Measurements from ENCODE around the gene CECR2.

The CECR2 gene

DNA sequence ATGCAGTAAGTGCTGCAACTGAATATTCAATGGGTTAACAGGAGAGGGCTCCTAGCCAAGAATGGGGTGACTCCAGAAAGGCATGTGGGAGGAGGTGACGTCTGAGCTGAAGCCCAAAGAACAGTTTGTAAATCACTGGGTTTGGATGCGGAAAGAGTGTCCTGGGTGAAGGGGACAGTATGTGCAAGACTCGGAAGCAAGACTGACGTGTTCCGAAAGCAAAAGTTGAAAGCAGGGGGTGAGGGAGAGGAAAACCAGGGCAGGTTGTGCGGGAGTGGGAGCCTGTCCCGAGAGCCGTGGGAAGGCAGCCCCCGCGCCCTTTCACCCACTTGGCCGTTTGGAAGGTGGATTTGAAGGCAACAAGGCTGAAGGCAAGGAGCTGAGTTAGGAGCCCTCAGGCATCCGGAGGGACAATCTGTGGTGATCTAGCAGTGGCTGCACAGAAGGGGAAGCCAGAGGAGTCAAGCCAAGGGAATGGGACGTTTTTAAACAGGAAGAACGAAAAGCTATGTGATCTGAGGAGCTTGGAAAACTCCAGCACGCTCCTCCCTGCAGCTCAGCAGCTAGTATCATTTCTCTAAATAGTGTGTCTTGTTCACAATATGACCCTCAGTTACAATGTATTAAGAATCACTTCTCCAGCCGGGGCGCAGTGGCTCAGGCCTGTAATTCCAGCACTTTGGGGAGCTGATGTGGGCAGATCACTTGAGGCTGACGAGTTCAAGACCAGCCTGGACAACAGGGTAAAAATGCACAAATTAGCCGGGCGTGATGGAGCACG is 201.8 kb downstream of the CECR2 start:
- no peak for DNase-seq (ENCODE audit: low spot score)

DNA sequence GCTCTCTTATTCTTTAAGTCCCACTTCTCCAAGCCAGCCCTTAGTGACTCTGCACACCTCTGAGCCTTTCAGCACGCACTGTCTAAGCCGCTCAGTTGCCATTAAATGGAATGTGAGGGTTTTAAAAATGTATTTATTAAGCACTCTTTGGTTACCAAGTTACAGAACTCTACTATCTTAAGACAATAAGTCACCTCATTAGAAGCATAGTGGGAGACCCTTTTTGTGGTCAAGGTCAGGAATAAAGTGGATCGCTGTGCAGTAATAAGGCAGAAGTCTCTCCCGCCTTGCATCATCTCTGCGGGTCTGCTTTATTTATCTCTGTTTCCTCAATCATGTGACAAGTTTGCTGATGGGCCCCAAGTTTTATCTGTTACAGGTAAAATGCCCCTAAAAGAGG is 205.9 kb downstream of the CECR2 start:
- no peak for DNase-seq (ENCODE audit: low spot score)

DNA sequence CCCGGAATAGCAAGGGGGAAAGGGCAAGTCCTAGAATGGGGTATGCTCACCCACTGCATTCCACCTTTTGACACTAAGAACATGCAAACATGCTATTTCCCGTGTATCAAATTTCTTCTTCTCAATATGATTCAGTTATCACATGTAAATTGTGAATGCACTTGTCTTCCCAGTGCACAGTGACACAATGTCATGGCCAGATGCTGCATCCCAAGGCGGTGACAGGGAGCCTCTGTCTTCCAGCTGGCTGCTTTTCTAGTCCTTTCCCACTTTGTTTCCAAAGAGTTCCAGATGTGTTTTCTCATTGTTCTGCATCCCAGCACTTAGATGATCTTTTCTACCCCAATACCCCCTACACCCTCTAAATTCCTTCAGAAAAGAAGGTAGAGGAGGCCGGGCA is 206.4 kb downstream of the CECR2 start:
- no peak for DNase-seq (ENCODE audit: low spot score)

DNA sequence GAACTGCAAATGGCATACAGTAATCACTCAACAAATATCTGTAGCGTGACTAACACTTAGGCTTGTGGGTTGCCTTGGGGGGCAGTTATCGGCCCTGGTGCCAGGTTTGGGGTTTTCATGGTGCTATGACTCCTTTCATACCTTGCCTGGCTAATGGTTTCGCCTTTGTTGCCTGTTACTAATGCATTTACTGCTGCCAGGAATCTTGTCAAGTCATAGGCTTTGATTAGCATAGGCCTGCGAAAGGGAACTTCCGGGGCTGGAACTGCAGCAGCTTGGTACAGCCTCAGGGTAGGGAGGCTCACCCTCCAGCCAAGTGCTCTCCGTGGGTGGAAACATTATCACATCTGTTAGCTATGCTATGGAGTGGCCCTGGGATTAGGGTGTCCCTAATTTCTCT is 207.2 kb downstream of the CECR2 start:
- no peak for DNase-seq (ENCODE audit: low spot score)

DNA sequence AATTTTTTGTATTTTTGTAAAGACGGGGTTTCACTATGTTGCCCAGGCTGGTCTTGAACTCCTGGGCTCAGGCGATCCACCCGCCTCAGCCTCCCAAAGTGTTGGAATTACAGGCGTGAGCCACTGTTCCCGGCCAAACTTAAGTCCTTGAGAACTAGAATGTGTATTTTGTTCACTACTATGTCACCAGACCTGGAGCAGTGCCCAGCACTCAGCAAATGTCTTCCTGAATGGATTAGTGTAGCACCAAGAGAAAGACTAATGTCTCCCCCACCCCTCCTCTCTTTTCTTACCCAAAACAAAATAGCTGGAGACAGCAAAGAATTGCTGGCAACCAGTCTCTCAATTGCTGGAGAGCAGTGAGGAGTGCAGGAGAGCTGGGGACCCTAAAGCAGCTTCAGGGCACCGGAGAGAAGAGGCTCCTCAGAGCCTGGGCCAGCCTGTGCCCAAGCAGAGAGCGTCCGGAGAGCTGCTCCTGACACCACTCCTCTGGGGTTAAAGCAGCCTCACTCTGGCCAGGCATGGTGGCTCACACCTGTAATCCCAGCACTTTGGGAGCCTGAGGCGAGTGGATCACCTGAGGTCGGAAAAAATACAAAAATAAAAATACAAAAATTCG is 209.0 kb downstream of the CECR2 start:
- no peak for DNase-seq (ENCODE audit: low spot score)

DNA sequence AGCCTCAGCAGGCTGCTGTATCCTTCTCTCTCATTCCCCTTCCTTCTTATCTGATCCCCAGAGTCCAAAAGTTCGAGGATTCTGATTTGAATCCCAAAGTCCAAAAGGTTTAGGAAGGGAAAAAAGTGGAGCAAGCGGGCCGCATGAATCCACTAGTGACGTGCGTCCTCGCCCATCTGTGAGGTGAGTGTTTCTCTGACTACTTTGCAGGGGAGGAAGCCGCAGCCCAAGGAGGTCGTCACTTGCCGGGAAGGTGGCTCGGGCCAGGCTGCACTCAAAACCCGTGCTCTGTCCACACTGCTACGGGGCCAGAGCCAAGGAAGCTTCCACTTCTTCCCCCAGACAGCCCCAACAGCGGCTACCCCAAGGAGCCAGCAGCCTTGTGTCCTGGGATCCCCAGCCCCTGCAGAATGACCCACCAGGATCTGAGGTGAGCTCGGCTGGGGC is 210.3 kb downstream of the CECR2 start:
- DNase-seq (ENCODE audit: low spot score) = no peak

DNA sequence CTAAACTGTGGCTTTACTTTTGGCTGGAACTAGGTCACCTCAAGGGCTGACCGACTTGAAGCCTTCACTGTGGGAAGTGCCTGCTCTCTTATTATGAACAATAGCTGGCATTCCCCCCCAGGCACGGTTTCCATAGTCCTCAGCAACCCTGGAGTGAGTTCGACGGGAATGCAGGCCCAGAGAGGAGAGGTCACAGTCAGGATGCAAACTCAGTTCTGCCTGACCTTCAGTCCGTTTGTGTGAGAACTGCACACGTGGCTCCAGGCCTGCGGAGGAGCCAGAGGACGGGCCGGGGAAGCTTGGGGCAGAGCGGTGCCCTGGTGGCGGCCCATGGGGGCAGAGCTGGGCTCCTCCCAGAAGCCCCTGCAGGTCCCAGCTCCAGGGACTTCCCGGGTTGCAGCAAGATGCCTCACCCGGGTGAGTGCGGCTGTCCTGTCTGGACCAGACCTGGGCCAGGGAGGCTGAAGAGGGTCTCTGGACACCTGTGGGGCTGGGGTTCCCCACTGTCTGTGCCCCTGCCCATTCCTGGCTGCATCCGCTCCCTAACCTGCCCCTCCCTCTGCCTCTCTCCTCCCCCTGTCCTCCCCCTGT is 211.3 kb downstream of the CECR2 start:
- DNase-seq (ENCODE audit: low spot score) = no peak

DNA sequence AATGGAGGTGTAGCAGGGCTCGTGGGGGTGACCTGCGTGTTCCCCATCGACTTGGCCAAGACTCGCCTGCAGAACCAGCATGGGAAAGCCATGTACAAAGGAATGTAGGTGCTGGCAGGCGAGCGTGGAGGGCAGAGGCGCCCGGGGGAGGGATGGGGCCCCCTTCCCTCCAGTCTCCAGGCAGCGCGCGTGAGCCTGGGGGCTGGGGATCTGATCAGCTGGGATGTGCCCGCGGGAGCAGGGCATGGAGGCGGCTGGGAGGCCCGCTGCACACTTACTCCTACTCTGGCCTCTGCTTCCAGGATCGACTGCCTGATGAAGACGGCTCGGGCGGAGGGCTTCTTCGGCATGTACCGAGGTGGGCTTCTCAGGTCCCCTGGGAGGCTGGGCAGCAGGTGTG is 211.8 kb downstream of the CECR2 start:
- no peak for DNase-seq (ENCODE audit: low spot score)

DNA sequence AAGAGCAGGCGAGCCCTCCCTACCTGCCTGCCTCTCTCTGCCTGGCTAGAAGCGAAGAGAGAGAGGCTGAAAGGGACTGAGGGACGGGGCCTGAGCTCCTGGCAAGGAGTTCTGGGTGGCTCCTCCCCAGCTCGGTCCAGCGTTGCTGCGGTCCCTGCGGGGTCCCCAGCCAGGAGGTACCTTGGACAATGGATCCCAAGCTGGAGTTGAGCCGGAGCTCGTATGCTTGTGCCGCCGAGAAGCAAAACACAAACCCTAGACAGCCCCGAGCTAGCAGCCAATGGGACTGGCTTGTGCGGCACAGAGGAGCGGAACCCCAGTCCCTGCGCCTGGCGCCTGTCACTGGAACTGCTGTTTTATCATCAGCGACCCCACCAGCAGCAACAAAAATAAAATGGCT is 212.4 kb downstream of the CECR2 start:
- DNase-seq (ENCODE audit: low spot score) = no peak

DNA sequence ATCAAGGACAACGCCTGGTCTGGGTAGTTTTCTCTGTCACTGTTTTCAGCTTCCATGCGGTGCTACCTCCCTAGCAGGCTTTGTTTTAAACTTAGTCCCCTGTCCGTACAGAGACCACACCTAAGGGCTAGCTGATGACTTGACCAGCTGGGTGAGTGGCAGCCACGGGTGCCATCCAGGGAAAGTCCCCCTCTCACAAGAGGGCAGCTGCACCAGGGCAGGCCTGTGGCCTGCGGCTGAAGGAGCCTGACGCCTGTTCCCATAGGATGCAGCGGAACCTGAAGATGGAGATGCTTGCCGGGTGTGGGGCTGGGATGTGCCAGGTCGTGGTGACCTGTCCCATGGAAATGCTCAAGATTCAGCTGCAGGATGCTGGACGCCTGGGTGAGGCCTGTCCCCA is 213.9 kb downstream of the CECR2 start:
- no peak for DNase-seq (ENCODE audit: low spot score)

DNA sequence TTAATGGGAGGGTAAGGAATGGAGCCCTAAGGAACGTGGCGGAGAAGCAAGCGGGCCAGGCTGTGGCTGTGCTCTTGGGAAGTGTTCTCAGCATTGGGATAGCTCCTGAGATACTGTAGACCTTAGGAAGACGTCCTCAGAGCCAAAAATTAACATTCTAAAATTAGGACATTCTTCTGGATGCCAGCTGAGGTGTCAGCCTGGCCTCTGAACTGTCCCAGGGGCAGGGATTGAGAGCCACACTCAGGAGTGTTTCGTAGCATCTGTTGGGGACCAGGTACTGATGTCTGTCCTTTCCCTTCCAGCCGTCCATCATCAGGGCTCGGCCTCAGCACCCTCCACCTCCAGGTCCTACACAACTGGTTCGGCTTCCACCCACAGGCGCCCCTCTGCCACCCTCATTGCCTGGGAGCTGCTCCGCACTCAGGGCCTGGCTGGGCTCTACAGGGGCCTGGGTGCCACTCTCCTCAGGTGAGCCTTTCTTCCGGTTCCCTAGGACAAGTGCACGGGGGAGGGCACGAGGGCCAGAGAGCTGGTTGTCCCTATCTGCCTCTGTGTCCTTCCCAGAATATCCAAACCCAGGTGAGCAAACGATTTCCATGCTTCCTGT is 217.7 kb downstream of the CECR2 start:
- no peak for DNase-seq (ENCODE audit: low spot score)

DNA sequence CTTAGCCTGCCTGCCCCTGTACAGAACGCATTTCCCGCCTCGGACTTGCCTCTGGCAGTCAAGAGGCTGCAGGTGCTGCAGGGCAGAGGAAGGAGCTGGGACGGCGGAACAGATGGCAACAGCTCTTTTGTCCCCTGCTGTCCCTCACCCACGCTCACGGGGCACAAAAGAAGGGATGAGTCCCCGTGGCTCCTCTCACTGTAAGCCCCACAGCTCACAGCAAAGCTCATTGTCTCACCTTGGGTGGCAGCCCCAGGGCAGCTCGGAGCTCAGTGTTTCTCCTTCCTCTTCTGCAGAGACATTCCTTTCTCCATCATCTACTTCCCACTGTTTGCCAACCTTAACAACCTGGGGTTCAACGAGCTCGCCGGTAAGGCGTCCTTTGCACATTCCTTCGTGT is 218.4 kb downstream of the CECR2 start:
- DNase-seq (ENCODE audit: low spot score) = no peak

DNA sequence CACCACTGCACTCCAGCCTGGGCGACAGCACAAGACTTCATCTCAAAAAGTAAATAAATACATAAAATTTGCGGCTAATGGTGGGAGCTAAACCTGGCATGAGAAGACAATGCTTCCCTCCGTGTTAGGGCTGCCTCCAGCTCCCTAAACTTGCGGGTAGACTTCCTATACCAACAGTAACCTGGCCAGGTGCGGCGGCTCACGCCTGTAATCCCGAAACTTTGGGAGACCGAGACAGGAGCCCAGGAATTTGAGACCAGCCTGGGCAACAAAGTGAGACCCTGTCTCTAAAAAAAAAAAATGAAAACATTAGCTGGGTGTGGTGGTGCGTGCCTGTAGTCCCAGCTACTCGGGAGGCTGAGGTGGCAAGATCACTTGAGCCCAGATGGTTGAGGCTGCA is 219.3 kb downstream of the CECR2 start:
- no peak for DNase-seq (ENCODE audit: low spot score)

DNA sequence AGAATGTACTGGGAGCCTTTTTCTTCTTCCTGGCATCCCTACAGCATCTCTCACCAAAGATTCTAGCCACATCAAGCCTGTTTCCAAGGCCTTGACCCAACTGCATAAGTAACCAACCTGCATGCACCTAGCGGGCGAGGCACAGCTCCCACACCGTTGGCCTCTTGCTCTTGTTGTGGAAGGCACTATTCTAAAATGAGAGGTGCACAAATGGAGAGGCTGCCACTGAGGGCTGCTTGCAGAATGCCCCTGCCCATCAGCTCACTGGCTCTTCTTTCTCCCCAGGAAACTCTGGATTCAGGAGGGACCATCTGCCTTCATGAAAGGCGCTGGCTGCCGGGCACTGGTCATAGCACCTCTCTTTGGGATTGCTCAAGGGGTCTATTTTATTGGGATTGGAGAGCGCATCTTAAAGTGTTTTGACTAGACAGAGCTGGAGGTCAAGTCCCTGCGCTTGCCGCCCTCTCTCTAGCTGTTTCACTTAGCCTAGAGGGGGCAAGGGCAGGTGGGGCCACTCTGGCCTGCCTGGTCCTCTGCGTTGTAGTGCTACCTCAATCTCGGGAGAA is 220.6 kb downstream of the CECR2 start:
- DNase-seq (ENCODE audit: low spot score) = no peak

DNA sequence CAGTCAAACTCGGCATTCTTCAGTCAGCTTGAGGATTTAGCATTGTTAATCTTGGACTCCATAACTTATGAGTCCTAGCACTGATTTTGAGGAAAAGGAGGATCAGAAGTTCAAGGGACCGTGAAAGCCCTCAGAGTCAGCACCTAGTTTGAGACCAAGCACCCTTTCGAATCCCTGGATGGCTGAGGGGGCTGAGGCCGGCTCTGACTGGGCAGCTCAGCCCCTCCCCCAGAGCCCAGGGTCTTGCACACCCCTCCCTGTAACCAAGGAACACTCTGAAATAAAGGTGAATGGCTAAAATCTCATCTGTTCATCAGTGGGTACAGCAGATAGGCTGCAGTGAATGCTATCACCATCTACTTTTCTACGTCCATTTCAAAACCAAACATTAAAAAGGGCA is 221.3 kb downstream of the CECR2 start:
- no peak for DNase-seq (ENCODE audit: low spot score)

DNA sequence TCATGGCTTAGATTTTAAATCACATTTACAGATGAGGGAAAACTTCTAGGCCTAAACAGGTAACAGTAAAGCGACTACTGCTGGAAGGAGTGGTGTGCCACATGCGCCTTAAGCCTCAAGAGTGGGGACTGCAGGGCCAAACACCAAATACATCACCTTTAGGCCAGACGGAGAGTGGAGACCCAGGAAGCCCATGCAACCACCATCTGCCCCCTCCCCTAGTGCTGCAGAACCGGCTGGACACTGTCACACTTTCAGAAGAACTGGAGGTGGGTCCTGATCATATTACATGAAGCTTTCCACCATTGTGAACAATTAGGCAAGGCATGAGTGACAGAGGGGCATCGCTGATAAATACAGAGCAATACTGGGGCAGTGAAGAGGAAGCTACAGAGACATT is 222.9 kb downstream of the CECR2 start:
- no peak for DNase-seq (ENCODE audit: low spot score)

DNA sequence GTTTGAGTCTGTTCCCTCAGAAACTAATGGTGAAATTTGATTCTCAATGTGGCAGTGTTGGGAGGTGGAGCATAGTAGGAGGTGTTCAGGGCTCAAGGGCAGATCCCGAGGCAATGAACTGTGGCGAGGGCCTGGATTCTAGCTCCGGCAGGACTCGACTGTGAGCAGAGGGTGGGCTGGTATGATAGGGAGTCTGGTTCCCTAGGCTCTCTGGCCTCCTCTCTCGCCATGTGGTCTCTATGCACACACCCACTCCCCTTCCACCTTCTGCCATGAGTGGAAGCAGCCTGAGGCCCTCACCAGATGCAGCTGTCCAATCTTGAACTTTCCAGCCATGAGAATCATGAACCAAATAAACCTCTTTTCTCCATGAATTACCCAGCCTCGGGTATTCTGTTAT is 227.0 kb downstream of the CECR2 start:
- no peak for DNase-seq (ENCODE audit: low spot score)

DNA sequence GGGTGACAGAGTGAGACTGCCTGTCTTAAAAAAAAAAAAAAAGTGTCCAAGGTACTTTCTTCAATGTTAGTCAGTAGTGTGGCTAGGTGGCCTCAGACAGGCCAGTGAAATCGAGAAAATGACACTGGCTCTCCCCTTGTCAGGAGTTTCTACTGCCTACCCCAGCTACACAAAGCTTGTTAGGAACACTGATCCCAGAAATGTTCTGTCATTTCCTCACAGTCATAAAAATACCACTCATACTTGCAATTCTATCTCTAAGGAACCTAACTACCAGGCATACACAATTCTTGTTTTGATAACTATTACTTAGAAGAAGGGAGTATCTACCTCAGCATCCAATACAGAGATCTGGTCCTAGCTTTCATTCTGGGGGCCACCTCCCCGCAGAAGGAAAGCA is 228.0 kb downstream of the CECR2 start:
- no peak for DNase-seq (ENCODE audit: low spot score)

DNA sequence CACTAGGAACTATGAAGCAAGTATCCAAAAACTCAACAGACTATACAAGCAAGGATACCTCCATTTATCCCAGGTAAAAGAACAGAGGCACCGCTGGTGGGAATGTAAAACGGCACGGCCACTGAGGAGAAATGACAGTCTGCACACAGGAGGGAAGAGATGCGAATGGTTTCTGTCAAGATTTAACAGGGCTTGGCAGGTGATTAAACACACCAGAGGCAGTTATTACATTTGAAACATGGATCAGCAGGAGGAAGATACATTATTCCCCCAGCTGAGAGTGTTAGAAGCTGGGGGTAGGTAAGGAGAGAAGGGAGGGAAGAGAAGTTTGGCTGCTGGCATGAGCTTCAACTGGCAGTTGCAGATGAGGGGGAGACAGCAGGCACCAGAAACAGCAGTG is 229.1 kb downstream of the CECR2 start:
- no peak for DNase-seq (ENCODE audit: low spot score)

DNA sequence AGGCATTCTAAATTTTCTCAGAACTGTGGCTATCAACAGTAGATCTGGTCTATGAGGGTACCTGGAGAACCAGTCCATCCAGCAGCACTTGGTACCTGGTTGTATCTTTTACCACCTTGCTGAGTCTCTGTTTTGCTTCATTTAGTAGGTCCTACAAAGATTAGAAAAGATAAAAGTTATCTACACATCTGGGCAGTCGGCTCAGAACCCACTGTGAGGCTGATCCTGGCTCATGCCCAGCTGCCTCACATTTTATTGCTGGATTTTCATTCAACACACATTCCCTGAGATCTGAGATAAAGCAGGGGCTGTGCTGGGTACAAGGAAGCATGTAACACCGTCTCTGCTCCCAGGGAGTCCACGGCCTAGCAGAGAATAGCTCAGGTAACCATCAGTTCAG is 231.8 kb downstream of the CECR2 start:
- DNase-seq (ENCODE audit: low spot score) = no peak

DNA sequence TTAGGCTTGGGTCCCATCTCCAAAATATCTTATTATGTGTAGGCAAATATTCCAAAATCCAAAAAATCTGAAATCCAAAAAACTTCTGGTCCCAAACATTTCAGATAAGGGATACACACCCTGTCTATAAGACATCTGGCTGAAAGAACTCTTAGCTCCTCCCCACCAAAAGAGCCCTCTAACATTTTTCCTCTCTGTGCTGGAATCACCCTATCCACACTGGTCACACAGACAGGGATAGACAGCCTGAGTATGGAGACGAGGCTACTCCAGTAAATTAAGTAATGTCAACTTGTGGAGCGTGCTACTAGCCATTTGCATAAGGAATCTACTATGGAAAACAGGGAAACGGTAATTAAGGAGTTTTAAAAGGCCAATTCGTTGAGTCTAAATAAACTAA is 234.4 kb downstream of the CECR2 start:
- DNase-seq (ENCODE audit: low spot score) = no peak

DNA sequence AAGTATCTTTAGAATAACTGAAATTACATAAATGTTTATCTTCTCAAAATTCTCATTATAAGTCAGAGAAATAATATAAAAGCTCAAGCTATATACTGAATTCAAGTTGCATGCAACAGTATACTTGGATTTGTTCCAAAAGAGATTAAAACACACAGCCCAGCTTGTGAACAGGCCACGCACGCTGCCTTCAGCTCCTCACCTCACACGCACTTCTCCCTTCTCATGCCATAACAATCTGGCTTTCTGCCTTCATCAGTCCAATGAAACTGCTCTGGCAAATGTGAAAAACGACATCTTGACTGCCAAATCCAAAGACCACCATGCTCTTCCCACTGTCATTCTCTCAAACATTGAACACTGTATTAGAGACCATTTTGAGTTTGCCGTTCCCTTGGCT is 237.2 kb downstream of the CECR2 start:
- DNase-seq (ENCODE audit: low spot score) = no peak

Measured in CD4-positive, alpha-beta T cell treated with Interleukin-6 at 100 ng/mL for 8 hours (primary cell).